H7 (cell line): ENCODE measurements around the gene CRIP3. TPM values are rescaled to one million over a fixed set of nuclear protein-coding genes. Genes with fewer than 3 reads are reported as not detected.

Experiments
- DNase-seq: peaks from one replicate; pipeline ENCODE4 v3.0.0; 2012
- H3K27me3 ChIP-seq: 2 replicates; pipeline ENCODE4 v1.6.0; 2011; ENCODE audit warnings: mild to moderate bottlenecking, low read length; ENCODE audit not compliant: control insufficient read depth, insufficient read depth
- H3K36me3 ChIP-seq: replicated peaks from 2 replicates; pipeline ENCODE4 v1.5.1; 2011; ENCODE audit warnings: low read length; ENCODE audit not compliant: control insufficient read depth, insufficient read depth
- H3K4me3 ChIP-seq: 2 replicates; pipeline ENCODE4 v1.5.1; 2011; ENCODE audit warnings: low read depth, mild to moderate bottlenecking, control low read depth, low read length, moderate library complexity; ENCODE audit not compliant: insufficient read depth
- total RNA-seq: library from RNA; depleted of rRNA; stranded (reverse); fragments of >200 nt; shearing (Covaris generic); gene quantifications from 2 replicates; pipeline ENCODE4 v1.2.3, GENCODE V29; 2014

The CRIP3 gene
- total RNA-seq, 1 experiment from 2014 or later = 20.1 TPM

DNA sequence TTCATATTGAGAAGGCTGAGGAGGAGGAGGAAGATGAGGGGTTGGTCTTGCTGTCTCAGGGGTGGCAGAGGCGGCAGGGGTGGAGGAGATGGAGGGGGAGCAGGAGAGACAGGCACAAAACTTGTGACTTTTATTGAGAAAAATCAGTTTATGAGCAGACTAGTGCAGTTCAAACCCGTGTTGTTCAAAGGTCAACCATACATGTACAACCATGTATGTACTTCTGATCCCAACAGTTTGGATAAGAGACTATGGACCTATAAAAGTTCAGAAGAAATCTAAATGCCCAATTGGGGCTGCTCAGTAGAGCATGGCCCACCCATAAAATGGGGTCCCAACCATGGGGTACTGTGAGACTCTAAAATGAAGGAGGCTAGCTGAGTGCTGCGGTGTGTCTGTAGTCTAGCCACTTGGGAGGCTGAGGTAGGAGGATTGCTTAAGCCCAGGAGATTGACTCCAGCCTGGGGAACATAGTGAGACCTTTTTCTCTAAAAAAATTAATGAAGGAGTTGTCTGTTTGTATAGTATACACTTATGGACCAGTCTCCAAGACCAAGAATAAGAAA, 18.2 kb downstream of the CRIP3 start:
- H3K27me3 ChIP-seq = peaks cover 2% of the 10 kb centered on the region; the same call in 1 of the 2 replicates
- no peak overlapping the region for H3K4me3 ChIP-seq
- no peaks in the 10 kb centered on the region for H3K36me3 ChIP-seq
- no peak for DNase-seq

DNA sequence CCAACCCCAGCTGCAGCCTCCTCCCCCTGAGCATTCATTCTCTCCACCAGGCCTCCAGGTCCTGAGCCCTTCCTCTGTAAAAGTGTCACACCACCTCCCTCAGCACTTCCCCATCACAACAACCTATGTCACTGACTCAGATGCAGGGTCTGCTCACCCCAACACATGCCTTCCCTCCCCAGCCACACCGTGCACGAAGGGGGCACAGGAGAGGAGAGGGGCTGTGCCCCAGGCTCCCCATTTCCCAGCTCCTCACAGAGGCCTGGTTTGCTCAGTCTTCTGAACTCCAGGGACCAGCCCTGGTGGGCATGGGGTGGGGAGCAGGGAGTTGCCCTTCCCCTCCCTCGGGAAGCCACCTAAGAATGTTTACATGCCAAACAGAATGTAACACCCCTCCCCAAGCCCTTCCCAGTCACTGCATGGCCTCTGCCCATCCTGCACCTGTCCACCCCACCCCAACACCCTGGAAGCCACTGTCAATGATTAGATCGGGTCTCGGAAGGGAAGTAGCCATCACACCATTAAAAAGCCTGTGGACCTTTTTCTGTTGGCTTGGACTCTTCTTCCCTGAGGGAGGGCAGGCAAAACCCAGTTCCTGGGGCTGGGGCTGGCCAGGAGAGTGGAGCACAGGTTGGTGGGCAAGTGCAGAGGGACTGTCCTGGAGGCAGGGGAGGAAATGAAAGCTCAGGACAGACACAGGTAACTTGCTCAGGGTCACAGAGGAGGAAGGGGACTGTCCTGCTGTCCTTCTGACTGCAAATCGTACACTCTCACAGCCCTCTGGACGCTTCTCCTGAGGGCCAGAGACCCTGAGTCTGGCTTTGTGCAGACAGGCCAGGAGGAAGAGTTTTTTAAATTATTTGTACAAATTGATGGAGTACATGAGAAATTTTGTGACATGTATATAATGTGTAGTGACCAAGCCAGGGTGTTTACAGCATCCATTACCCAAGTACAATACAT, 20.6 kb downstream of the CRIP3 start:
- H3K27me3 ChIP-seq = peaks cover 4% of the 10 kb centered on the region; the same call in 1 of the 2 replicates
- no peak for DNase-seq
- H3K4me3 ChIP-seq = no peak overlapping the region
- H3K36me3 ChIP-seq = no peaks in the 10 kb centered on the region

DNA sequence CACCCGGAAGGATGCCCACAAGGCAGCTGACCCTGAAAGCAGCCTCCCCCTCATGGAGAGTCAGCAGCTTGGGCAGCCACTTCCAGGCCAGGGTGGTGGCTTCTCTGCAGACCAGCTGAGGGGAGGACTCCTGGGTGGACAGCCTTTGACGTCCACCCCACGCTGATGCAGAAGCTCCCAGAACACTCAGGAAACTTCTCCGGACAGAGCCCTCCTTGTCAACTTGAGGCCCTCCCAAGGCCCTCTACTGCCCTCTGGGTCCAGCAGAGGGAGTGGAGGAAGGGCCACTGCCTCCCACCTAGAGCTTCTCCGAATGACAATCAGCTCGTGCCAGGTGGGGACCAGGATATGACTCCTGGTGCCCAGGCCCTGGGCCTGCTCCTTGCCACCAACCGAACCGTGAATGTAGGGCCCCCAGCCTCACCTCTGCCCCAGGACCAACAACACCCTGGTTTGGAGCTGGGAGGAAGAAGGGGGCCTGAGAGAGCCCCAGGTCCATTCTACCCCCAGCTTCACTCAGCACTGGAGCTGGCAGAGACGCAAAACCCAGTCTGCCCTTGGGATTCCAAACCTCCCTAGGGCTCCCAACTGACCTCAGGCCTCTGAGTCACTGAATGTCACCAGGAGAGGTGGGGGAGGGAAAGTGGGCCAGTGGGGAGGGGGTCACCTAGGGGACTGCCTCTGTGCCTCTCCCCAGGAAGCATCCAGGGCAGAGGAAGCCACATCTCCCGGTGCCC, 21.5 kb downstream of the CRIP3 start:
- peaks cover 4% of the 10 kb centered on the region; the same call in 1 of the 2 replicates for H3K27me3 ChIP-seq
- H3K4me3 ChIP-seq = no peak overlapping the region
- peak; percentile 89 for DNase-seq
- H3K36me3 ChIP-seq = no peaks in the 10 kb centered on the region

DNA sequence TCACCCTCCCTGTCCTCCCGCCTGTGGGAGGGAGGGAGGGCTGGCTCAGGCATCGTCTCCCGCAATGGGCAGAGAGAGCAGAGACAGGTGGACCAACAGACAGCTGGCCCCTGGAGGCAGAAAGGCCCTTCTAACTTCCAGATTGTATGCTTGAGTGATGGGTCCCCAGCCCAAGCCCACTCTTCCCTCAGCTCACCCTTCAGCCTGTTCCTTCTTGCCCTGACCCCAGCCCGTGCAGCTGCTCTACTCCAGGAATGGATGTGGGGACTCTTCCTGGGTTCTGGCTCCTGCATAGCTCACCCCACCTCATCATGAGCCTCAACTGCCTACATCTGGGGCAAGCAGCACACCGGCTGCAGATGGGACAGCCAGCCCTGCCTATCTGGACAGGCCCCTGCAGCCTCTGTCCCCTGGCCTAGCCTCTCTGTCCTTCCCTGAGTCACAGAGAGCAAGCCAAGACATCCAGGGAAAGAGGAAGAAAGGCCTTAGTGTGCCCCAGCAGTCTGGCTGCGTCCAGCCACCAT, 22.1 kb downstream of the CRIP3 start:
- no peaks in the 10 kb centered on the region for H3K36me3 ChIP-seq
- H3K4me3 ChIP-seq = no peak overlapping the region
- DNase-seq = no peak
- peaks cover 4% of the 10 kb centered on the region; the same call in 1 of the 2 replicates for H3K27me3 ChIP-seq

DNA sequence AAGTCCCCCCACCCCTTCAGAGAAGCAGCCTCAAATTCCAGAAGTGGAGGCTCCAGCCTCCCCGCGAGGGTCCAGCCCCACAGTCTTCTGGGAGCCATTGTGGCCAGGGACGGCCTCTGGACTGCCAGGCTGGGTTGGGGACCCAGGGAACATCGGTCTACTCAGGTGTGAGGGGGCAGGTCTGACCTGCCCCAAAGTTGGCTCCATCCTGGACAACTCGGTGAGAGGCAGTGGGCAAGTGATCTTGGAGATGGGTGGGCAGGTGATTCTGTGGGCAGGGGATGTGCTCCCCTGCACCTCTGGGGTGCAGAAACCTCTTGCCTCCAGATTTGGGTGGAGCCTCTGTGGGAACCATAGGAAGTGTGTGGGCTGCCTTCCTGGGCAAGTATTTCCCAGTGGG, 22.8 kb downstream of the CRIP3 start:
- peaks cover 4% of the 10 kb centered on the region; the same call in 1 of the 2 replicates for H3K27me3 ChIP-seq
- no peak for DNase-seq
- no peaks in the 10 kb centered on the region for H3K36me3 ChIP-seq
- H3K4me3 ChIP-seq = no peak overlapping the region

DNA sequence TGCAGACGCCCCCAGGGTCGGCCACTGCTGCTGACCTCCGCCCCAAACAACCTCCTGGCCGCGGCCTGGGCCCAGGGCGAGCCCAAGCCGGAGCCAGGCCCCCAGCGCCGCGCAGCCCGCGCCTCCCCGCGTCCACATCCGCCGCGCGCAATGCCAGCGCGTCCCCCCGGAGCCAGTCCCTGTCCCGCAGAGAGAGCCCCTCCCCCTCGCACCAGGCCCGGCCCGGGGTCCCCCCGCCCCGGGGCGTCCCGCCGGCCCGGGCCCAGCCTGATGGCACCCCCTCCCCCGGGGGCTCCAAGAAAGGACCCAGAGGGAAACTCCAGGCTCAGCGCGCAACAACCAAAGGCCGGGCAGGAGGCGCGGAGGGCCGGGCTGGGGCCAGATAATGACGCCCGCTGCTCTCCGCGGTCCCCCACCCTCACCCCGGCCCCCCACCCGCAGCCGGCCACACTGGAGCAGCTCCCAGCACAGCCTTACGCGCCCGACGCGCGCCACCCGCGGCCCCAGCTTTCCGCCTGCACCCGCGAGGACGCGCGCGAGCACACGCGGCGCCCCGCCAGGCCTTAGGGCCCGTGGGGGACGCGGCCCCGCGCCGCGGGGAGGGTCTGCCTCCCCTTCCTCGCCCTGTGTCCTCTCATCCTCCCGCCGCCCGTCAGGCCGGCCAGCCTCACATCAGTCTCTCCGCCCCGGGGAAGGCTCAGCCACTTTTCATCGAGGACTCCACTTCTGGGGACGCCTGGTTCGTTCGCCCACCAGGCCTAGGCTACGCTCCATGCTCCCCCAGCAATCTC, 23.4 kb downstream of the CRIP3 start:
- DNase-seq = peak; percentile 90
- H3K36me3 ChIP-seq = no peaks in the 10 kb centered on the region
- H3K4me3 ChIP-seq = peak overlapping the region; percentile 29; the same call in 1 of the 2 replicates
- H3K27me3 ChIP-seq = peaks cover 4% of the 10 kb centered on the region; the same call in 1 of the 2 replicates

DNA sequence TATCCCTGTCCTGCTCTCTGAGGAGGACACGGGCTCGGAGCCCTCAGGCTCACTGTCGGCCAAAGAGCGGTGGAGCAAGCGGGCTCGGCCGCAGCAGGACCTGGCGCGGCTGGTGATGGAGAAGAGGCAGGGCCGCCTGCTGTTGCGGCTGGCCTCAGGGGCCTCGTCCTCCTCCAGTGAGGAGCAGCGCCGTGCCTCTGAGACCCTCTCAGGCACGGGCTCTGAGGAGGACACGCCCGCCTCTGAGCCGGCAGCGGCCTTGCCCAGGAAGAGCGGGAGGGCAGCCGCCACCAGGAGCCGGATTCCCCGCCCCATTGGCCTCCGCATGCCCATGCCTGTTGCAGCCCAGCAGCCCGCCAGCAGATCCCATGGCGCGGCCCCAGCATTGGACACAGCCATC, 24.7 kb downstream of the CRIP3 start:
- Histone ChIP-seq H3K4me3 (no peak overlapping the region), H3K36me3 (no peaks in the 10 kb centered on the region), H3K27me3 (peaks cover 5% of the 10 kb centered on the region; the same call in 1 of the 2 replicates)
- DNase-seq = peak; percentile 60

DNA sequence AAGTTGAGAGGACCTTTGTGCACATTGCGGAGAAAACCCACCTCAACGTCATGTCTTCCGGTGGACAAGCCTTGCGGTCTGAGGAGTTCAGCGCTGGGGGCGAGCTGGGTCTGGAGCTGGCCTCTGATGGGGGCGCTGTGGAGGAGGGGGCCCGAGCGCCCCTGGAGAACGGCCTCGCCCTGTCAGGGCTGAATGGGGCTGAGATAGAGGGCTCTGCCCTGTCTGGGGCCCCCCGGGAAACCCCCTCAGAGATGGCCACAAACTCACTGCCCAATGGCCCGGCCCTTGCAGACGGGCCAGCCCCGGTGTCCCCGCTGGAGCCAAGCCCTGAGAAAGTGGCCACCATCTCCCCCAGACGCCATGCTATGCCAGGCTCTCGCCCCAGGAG, 25.1 kb downstream of the CRIP3 start:
- Histone ChIP-seq H3K4me3 (no peak overlapping the region), H3K36me3 (no peaks in the 10 kb centered on the region), H3K27me3 (peaks cover 5% of the 10 kb centered on the region; the same call in 1 of the 2 replicates)
- peak; percentile 52 for DNase-seq

DNA sequence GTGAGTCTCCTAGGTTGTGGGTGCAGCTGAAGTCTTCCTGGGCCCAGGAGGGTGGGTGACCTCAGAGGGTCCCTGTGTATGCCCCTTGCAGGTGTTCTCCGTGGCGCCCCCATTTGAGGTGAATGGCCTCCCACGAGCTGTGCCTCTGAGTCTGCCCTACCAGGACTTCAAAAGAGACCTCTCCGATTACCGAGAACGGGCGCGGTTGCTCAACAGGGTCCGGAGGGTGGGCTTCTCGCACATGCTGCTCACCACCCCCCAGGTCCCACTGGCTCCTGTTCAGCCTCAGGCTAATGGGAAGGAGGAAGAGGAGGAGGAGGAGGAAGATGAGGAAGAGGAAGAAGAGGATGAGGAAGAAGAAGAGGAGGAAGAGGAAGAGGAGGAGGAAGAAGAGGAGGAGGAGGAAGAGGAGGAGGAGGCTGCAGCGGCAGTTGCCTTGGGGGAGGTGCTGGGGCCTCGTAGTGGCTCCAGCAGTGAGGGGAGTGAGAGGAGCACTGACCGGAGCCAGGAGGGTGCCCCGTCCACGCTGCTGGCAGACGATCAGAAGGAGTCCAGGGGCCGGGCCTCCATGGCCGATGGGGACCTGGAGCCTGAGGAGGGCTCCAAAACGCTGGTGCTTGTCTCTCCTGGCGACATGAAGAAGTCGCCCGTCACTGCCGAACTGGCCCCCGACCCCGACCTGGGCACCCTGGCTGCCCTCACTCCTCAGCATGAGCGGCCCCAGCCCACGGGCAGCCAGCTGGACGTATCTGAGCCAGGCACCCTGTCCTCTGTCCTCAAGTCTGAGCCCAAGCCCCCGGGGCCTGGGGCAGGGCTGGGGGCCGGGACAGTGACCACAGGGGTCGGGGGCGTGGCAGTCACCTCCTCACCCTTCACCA, 25.8 kb downstream of the CRIP3 start:
- H3K36me3 ChIP-seq = no peaks in the 10 kb centered on the region
- no peak for DNase-seq
- H3K27me3 ChIP-seq = peaks cover 5% of the 10 kb centered on the region; the same call in 1 of the 2 replicates
- H3K4me3 ChIP-seq = no peak overlapping the region

DNA sequence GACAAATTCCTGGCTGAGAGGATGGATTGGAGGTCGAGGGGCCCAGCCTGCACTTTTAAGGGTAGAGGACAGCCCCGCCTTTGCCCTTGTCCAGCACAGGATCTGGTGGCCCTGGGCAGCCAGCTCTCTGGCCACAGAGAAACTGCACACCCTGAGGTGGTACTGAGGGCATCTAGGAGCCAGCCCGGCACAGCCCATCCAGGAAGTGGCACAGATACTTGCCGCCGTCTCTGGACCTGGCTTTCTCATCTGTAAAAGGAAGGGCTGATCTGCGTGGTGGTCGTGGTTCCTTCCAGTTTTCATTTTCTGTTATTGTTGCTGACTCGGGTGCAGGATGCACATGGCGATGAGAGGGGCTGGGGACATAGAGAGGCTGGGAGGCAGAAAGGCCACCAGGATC, 26.6 kb downstream of the CRIP3 start:
- H3K36me3 ChIP-seq = no peaks in the 10 kb centered on the region
- H3K27me3 ChIP-seq = peaks cover 7% of the 10 kb centered on the region; the same call in 1 of the 2 replicates
- DNase-seq = no peak
- H3K4me3 ChIP-seq = no peak overlapping the region

DNA sequence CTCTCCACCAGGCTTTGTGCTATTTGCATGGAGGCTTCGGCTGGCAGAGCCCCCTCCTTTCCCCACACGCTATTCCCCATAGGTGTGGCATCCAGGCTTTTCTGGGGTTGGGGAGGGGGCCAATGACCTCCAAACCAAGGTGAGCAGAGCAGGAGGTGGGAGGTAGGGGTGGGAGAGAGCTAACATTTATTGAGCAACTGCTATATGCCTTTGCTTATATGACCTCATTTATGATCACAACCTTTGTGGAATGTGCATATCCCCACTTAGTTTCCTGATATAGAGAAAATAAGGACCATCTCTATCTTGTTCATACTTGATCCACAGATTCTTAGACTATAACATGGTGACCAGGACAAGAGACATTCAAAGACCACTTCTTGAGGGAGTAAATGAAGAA, 28.4 kb downstream of the CRIP3 start:
- Histone ChIP-seq H3K27me3 (peaks cover 22% of the 10 kb centered on the region), H3K36me3 (no peaks in the 10 kb centered on the region), H3K4me3 (no peak overlapping the region)
- no peak for DNase-seq

DNA sequence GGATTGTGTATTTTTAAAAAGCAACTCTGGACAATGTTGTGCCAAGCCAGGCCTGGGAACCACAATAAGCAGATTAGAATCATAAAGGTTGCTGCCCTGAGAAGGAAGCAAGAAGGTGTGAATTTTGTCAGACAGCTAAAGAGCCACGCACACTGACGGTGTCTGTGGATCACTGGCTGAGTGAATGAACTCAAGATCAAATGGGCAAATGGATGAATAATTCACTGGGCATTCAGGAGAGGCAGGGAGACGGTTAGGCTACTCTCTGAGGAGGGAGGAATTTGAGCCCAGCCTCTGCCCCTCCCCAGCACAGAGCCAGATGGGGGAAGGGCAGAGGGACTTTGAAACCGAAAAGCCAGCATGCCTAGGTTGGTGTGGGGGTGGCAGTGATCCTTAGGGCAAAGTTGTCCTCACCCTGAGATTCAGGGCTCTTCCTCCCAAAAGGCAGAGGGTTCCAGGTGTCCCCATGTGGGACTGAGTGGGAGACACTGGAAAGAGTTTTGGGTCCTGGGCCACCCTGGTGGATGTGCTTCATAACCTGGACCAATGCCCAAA, 30.0 kb downstream of the CRIP3 start:
- Histone ChIP-seq H3K36me3 (no peaks in the 10 kb centered on the region), H3K27me3 (peaks cover 35% of the 10 kb centered on the region), H3K4me3 (no peak overlapping the region)
- DNase-seq = peak; percentile 57
